ENCODE measurements around the gene SPIN4.

SPIN4 gene

DNA sequence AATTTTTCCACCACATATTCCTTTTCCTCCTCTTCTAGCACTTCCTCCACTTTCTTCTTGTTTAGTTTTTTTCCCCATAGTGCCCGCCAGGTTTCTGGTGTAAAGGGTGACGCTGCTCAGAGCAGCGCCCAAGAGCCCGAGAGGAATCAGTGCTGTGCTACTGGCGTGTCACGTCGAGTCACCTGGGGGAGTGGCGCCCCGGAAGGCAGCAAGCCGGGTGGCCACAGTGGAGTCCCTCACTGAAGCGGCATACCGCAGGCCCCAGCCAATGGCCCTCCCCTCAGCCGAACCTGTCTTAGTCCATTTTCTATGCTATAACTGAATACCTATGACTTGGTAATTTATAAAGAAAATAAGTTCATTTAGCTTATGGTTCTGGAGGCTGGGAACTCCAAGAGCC, 51.5 kb downstream of the SPIN4 start:
- peaks cover 18% of the 10 kb centered on the region for H3K9me3 Mint-ChIP-seq
- no peak overlapping the region for H3K4me3 Mint-ChIP-seq
- no peaks in the 10 kb centered on the region for H3K27me3 Mint-ChIP-seq
- H3K36me3 Mint-ChIP-seq (ENCODE audit: low read depth): no peaks in the 10 kb centered on the region
- intact Hi-C loops (cut with micrococcal nuclease): no loop called here
- no peaks in the 10 kb centered on the region for H3K4me1 Mint-ChIP-seq (ENCODE audit: low read depth)
- no peak overlapping the region for H3K27ac Mint-ChIP-seq
